HEK293 (cell line): ENCODE measurements around the gene MOK.

Experiments used
- CTCF ChIA-PET: fragments of 350-600 bp; formaldehyde crosslinking; extraction: SDS; loops from one replicate; lab custom pipeline; 2021; ENCODE audit warnings: antibody characterized with exemption; lab: Yijun Ruan, JAX
- POLR2A ChIA-PET: fragments of 300-600 bp; formaldehyde crosslinking; extraction: SDS; loops from one replicate; lab custom pipeline; 2020; ENCODE audit warnings: antibody characterized with exemption, inconsistent platforms; lab: Yijun Ruan, JAX
- H3K27ac ChIP-seq: fragments of 200-500 bp; sonication (Bioruptor generic); 2 replicates; pipeline ENCODE4 v1.5.1; 2014; ENCODE audit warnings: low read depth, low read length, control low read depth, inconsistent platforms; ENCODE audit errors: extremely low read depth
- H3K36me3 ChIP-seq, 2 experiments: fragments of 200-500 bp in 1 of 2; sonication (Bioruptor generic) in 1 of 2; 1 replicate in 1 of 2; 2 replicates in 1 of 2; pipeline ENCODE4 v1.5.1; 2014 to 2017; ENCODE audit warnings: inconsistent platforms in 2 of 2, low read length in 2 of 2; ENCODE audit not compliant: control insufficient read depth in 2 of 2, insufficient read depth in 1 of 2
- H3K4me1 ChIP-seq: fragments of 200-500 bp; sonication (Bioruptor generic); 2 replicates; pipeline ENCODE4 v1.5.1; 2014; ENCODE audit warnings: mild to moderate bottlenecking, low read length, inconsistent platforms; ENCODE audit not compliant: control insufficient read depth, insufficient read depth
- H3K4me3 ChIP-seq: 2 replicates; pipeline ENCODE4 v1.5.1; 2011; ENCODE audit warnings: low read depth, mild to moderate bottlenecking, control low read depth, low read length, moderate library complexity
- H3K9me3 ChIP-seq: fragments of 200-500 bp; sonication (Bioruptor generic); 2 replicates; pipeline ENCODE4 v1.5.1; 2014; ENCODE audit warnings: low read depth, low read length, inconsistent platforms; ENCODE audit not compliant: control insufficient read depth, insufficient read depth
- HOXD13 ChIP-seq: sonication (generic); formaldehyde crosslinking; IDR thresholded peaks from 2 replicates; pipeline ENCODE4 v1.8.0; 2022; ENCODE audit warnings: missing genetic modification reagents, borderline replicate concordance
- MYNN ChIP-seq: fragments of 450-650 bp; formaldehyde crosslinking; IDR thresholded peaks from 2 replicates; pipeline ENCODE4 v1.5.1; 2016; ENCODE audit warnings: missing biosample characterization, missing genetic modification characterization, borderline replicate concordance
- OVOL3 ChIP-seq: fragments of 450-650 bp; formaldehyde crosslinking; IDR thresholded peaks from 2 replicates; pipeline ENCODE4 v1.5.1; 2016; ENCODE audit warnings: missing biosample characterization, missing genetic modification characterization
- PATZ1 ChIP-seq: fragments of 450-650 bp; formaldehyde crosslinking; IDR thresholded peaks from 2 replicates; pipeline ENCODE4 v1.5.1; 2016; ENCODE audit warnings: missing biosample characterization, missing genetic modification characterization
- SETDB1 ChIP-seq: IDR thresholded peaks from one replicate; pipeline ENCODE4 v1.6.1; 2017; ENCODE audit warnings: mild to moderate bottlenecking, low read length, moderate library complexity, mixed read lengths; ENCODE audit not compliant: insufficient read length
- YY1 ChIP-seq: fragments of 450-650 bp; formaldehyde crosslinking; IDR thresholded peaks from 2 replicates; pipeline ENCODE4 v1.5.1; 2018; ENCODE audit warnings: missing biosample characterization, missing genetic modification characterization
- ZNF121 ChIP-seq: fragments of 450-650 bp; formaldehyde crosslinking; IDR thresholded peaks from 2 replicates; pipeline ENCODE4 v1.5.1; 2016; ENCODE audit warnings: missing biosample characterization, missing genetic modification characterization
- ZNF169 ChIP-seq: fragments of 450-650 bp; formaldehyde crosslinking; IDR thresholded peaks from 2 replicates; pipeline ENCODE4 v1.5.1; 2016; ENCODE audit warnings: missing biosample characterization, missing genetic modification characterization
- ZNF221 ChIP-seq: fragments of 450-650 bp; formaldehyde crosslinking; IDR thresholded peaks from 2 replicates; pipeline ENCODE4 v1.5.1; 2017; ENCODE audit warnings: missing biosample characterization, missing genetic modification characterization, borderline replicate concordance
- ZNF23 ChIP-seq: fragments of 450-650 bp; formaldehyde crosslinking; IDR thresholded peaks from 2 replicates; pipeline ENCODE4 v1.5.1; 2016; ENCODE audit warnings: missing biosample characterization, missing genetic modification characterization, borderline replicate concordance
- ZNF473 ChIP-seq: fragments of 450-650 bp; formaldehyde crosslinking; IDR thresholded peaks from 2 replicates; pipeline ENCODE4 v1.5.1; 2017; ENCODE audit warnings: missing biosample characterization, missing genetic modification characterization
- ZNF513 ChIP-seq: fragments of 450-650 bp; IDR thresholded peaks from 2 replicates; pipeline ENCODE4 v1.5.1; 2018; ENCODE audit warnings: missing biosample characterization, missing genetic modification characterization
- ZNF544 ChIP-seq: fragments of 450-650 bp; formaldehyde crosslinking; IDR thresholded peaks from 2 replicates; pipeline ENCODE4 v1.5.0; 2017; ENCODE audit warnings: missing biosample characterization, missing genetic modification characterization
- ZNF558 ChIP-seq: fragments of 450-650 bp; formaldehyde crosslinking; IDR thresholded peaks from 2 replicates; pipeline ENCODE4 v1.5.1; 2016; ENCODE audit warnings: missing biosample characterization, missing genetic modification characterization
- ZNF623 ChIP-seq: fragments of 450-650 bp; formaldehyde crosslinking; IDR thresholded peaks from 2 replicates; pipeline ENCODE4 v1.5.1; 2016; ENCODE audit warnings: missing biosample characterization, missing genetic modification characterization
- ZNF629 ChIP-seq: fragments of 450-650 bp; formaldehyde crosslinking; IDR thresholded peaks from 2 replicates; pipeline ENCODE4 v1.5.1; 2017; ENCODE audit warnings: missing biosample characterization, missing genetic modification characterization
- ZNF660 ChIP-seq: fragments of 450-650 bp; IDR thresholded peaks from 2 replicates; pipeline ENCODE4 v1.5.1; 2018; ENCODE audit warnings: missing biosample characterization, mild to moderate bottlenecking, missing genetic modification characterization
- ZNF776 ChIP-seq: fragments of 450-650 bp; formaldehyde crosslinking; IDR thresholded peaks from 2 replicates; pipeline ENCODE4 v1.5.0; 2017; ENCODE audit warnings: missing biosample characterization, missing genetic modification characterization, borderline replicate concordance
- ZNF777 ChIP-seq: fragments of 450-650 bp; formaldehyde crosslinking; IDR thresholded peaks from 2 replicates; pipeline ENCODE4 v1.5.1; 2017; ENCODE audit warnings: missing biosample characterization, missing genetic modification characterization, borderline replicate concordance
- TF ChIP-seq, protein P1 (sequence below): fragments of 450-650 bp; formaldehyde crosslinking; IDR thresholded peaks from 2 replicates; pipeline ENCODE4 v1.5.1; 2016; ENCODE audit warnings: missing biosample characterization, missing genetic modification characterization
- TF ChIP-seq, protein P2 (sequence below): fragments of 450-650 bp; formaldehyde crosslinking; IDR thresholded peaks from 2 replicates; pipeline ENCODE4 v1.5.1; 2016; ENCODE audit warnings: missing biosample characterization, missing genetic modification characterization
- TF ChIP-seq, protein P3 (sequence below): fragments of 450-650 bp; formaldehyde crosslinking; optimal IDR thresholded peaks from 2 replicates; pipeline ENCODE3; 2016; ENCODE audit warnings: missing biosample characterization, mild to moderate bottlenecking, missing genetic modification characterization

The MOK gene

GRCh38 chr14:102348376-102348775, 43.4 kb upstream of the MOK start:
- CTCF ChIA-PET, result no interaction called here

GRCh38 chr14:102346645-102347044, 41.7 kb upstream of the MOK start:
- Histone ChIP-seq H3K4me1 (no peaks in the 10 kb centered on the region), H3K9me3 (no peaks in the 10 kb centered on the region), H3K27ac (no peak overlapping the region), H3K4me3 (no peak overlapping the region), H3K36me3 (peaks cover 50 to 67% of the 10 kb centered on the region in 2 experiments)
- peak; percentile 91 for TF ChIP-seq ZNF121 (tag by site-specific recombination)
- no peak for TF ChIP-seq ZNF660
- ChIA-PET CTCF (no interaction called here), POLR2A (no interaction called here)

More at GRCh38 chr14:102348376-102348775, 43.4 kb upstream of the MOK start:
- TF ChIP-seq ZNF169 (tag by site-specific recombination) (no peak), ZNF473 (no peak), ZNF776 (no peak), ZNF544 (tag by site-specific recombination) (no peak), ZNF623 (no peak), SETDB1 (no peak), PATZ1 (tag by site-specific recombination) (no peak), YY1 (tag by site-specific recombination) (no peak), ZNF513 (no peak), OVOL3 (tag by site-specific recombination) (no peak), MYNN (tag by site-specific recombination) (no peak), HOXD13 (CRISPR knock-in tag) (no peak), ZNF221 (no peak), ZNF558 (tag by site-specific recombination) (no peak), ZNF629 (tag by site-specific recombination) (no peak), ZNF777 (tag by site-specific recombination) (no peak), ZNF23 (tag by site-specific recombination) (no peak)
- TF ChIP-seq, protein P1, sequence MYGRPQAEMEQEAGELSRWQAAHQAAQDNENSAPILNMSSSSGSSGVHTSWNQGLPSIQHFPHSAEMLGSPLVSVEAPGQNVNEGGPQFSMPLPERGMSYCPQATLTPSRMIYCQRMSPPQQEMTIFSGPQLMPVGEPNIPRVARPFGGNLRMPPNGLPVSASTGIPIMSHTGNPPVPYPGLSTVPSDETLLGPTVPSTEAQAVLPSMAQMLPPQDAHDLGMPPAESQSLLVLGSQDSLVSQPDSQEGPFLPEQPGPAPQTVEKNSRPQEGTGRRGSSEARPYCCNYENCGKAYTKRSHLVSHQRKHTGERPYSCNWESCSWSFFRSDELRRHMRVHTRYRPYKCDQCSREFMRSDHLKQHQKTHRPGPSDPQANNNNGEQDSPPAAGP (tag by site-specific recombination), result no peak
- TF ChIP-seq, protein P2, sequence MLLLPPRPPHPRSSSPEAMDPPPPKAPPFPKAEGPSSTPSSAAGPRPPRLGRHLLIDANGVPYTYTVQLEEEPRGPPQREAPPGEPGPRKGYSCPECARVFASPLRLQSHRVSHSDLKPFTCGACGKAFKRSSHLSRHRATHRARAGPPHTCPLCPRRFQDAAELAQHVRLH, result no peak
- TF ChIP-seq, protein P3, sequence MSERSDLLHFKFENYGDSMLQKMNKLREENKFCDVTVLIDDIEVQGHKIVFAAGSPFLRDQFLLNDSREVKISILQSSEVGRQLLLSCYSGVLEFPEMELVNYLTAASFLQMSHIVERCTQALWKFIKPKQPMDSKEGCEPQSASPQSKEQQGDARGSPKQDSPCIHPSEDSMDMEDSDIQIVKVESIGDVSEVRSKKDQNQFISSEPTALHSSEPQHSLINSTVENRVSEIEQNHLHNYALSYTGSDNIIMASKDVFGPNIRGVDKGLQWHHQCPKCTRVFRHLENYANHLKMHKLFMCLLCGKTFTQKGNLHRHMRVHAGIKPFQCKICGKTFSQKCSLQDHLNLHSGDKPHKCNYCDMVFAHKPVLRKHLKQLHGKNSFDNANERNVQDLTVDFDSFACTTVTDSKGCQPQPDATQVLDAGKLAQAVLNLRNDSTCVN (tag by site-specific recombination), result no peak
- TF ChIP-seq, all 188 proteins: peak for 0
- peaks cover 40 to 68% of the 10 kb centered on the region in 2 experiments for H3K36me3 ChIP-seq
- POLR2A ChIA-PET, result interaction anchor here (0.6 kb wide), 1 partner anchor 270 kb away, joined by 3 read pairs; no protein-coding TSS in a partner anchor
- no peak overlapping the region for H3K4me3 ChIP-seq
- no peak overlapping the region for H3K27ac ChIP-seq
- H3K9me3 ChIP-seq, result no peaks in the 10 kb centered on the region
- H3K4me1 ChIP-seq, result no peaks in the 10 kb centered on the region
